Measurements from ENCODE around the gene IRGC. TPM values are rescaled to one million over a fixed set of nuclear protein-coding genes. Genes with fewer than 3 reads are reported as not detected.

IRGC gene
- polyA plus RNA-seq, 12 donors: 0.13 TPM; not detected in 11

DNA sequence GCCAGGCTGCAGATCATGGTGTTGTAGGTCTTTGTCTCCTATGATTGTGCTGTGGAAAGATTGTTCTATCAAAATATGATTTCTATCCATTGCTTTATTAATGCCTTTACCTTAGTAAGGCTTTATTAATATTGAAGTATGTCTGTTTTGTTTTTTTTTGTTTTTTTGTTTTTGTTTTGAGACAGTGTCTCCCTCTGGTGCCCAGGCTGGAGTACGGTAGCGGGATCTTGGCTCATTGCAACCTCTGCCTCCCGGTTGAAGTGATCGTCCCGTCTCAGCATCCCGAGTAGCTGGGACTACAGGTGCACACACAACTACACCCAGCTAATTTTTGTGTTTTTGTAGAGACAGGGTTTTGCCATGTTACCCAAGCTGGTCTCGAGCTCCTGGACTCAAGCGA lies 7.7 kb downstream of the IRGC start:
- no peak for DNase-seq

GRCh38 chr19:43724896-43725295 lies 9.0 kb downstream of the IRGC start:
- no peak for DNase-seq

- no peak for DNase-seq
Measured at GRCh38 chr19:43725468-43725867, 9.6 kb downstream of the IRGC start.

DNA sequence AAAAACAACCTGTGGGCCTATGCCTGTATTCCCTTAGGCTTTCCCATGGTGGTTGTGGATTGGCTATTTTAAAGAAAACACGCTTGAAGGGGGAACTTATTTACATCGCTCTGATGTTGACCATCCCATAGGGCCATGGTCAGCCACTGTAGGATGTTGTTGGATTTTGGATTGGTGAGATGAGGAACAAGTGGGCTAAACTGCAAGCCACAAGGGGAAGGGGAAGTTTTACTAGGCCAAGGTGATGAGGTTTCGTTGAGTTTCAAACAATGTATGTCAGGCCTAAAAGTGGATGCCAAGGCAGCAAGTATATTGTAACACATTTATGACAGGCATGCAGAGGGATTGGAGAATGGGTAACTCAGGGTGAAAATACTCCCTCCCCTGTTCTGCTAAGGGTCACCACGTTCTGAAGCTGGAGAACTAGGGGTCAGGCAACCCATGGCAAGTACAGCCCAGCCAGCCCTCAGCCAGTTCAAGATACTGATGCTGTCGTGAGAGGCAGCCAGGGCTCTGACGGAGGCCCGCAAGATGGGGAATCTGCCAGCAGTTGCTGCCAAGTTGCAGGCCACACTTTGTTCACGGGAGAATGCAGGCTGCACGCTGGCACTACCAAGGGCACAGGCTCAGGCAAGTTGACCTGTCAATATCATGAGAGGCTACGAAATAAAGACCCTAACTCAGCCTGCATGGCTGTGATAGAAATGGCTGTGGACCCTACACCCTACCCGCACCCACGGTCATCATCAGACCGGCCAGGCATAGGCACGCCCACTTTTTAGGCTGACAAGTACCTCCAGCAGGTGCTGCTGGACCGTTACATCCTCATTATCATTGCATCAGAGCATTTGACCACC lies 11.1 kb downstream of the IRGC start:
- no peak for DNase-seq

GRCh38 chr19:43727593-43727853 lies 11.6 kb downstream of the IRGC start:
- no peak for DNase-seq

DNA sequence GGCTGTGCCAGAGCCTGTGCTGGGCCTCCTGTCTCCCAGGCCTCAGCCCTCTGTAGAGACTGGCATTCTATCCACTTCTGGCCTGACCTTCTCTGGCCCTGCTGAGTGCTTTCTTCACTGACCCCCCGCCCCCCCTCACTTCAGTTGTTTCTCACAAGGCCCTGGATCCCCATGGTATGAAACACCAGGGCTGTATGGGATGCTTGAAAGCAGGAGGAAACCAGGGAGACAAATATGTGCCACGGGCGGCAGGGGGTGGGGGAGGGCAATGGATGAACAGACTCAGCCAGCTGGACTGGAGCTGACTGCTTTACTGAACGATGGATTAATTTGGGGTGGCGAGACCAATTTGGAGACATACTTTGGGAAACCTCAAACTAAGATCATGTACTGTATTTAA lies 14.0 kb downstream of the IRGC start:
- no peak for DNase-seq

GRCh38 chr19:43731346-43731745 lies 15.5 kb downstream of the IRGC start:
- no peak for DNase-seq

- DNase-seq: no peak
Measured at GRCh38 chr19:43731846-43732245, 16.0 kb downstream of the IRGC start.

GRCh38 chr19:43735013-43735412 lies 19.1 kb downstream of the IRGC start:
- no peak for DNase-seq

DNA sequence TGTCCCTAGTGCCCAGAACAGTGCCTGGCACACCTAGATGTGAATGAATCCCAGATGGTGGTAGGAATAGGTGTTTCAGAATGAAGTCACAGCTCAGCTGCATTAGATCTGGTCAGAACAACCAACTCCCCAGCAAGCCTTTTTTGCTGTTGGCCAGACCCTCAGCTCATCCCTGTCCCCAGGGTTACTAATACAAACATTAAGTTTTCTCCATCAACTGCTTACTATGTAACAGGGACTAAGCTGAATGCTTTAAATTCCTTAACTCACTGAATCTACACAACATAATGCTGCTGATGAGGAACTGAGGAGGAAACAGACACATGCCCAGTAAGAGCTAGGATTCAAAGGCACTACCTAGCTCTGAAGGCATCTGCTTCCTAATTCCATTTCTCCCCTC lies 20.1 kb downstream of the IRGC start:
- DNase-seq: no peak

DNA sequence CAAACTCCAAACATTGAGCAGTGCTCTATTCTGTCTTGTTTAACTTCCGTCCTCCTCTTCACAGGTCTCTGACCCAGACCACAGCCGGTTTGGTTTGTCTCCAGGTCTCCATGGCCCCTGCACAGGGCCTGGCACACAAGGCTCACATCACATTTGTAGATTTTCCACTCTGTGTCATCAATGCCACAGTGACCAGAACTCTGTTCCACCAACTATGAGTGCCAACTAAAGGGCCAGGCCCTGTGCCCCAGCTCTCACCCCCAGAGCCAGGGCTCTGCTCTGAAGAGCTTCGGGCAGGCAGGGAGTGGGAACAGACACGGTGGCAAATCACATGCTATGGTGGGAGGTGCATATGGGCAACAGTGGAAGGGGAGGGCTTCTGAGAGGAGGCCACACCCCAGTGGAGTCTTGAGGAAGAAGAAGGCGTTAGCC lies 22.9 kb downstream of the IRGC start:
- DNase-seq: no peak

- DNase-seq: no peak
Measured at GRCh38 chr19:43739439-43740235, 23.8 kb downstream of the IRGC start.

DNA sequence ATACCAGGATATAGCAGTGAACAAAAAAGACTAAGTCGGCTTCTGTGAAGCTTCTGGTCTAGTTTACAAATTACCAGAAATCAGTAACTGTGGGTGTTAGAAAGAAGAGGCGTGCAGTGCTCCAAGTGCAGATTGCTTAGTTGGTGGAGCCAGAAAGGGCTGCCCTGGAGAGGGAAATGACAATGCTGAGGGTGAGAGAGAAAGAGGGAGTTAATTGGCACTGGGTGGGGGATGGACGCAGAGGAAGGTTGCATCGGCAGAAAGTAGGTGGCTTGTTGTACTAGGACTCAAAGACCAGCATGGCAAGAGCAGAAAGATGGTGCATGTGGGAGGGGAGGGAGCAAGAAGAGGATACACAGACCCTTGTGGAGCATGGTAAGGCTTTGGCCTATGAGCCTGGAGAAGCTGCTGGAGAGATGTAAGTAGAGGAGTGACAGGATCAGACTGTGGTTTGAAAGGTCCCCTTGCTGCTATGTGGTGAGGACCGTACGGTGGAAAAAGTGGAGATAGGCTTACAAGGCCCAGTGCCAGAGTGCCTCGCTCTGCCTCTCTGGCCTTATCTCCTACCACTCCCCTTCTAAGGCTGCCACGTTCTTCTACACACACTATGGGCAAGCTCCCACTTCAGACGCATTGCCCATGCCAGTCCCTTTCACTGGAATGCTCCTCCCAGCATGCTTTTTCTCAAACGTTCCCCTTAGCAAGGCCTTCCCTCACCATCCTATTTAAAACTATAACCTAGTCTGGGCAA lies 25.4 kb downstream of the IRGC start:
- no peak for DNase-seq

DNA sequence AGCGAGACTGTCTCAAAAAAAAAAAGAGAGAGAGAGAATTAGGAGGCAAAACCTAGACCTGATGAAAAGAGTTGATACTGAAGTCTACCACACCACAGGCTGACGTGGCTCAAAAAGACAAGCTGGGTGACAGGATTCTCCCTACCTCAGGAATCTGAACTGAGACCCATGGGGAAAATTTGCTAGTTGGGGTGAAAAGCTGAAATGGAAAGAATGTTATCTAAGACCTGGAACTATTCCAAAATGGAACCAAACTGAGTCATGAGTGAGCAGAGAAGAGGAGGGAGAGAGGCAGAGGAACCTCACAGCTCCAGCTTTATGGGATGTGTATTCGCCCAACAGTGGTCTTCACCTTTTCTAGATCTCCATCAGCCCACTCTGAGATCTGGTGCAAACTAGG lies 27.2 kb downstream of the IRGC start:
- no peak for DNase-seq

GRCh38 chr19:43747557-43748204 lies 31.8 kb downstream of the IRGC start:
- DNase-seq: no peak

DNA sequence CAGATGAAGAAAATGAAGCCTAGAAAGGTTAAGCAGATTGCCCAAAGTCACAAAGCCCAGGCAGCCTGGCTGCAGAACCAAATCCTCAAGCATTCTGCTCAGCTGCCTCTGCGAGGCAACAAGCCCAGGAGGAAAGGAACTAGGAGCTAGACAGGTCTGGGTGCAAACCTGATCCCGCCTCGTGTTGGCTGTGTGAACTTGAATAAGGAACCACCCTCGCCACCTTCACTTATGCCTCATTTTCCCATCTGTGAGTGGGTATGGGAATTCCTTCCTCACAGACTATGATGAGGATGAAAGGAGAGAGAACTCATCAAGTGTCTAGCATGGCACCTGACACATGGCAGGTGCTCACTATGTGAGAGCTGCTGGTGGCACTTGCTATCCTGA lies 32.3 kb downstream of the IRGC start:
- no peak for DNase-seq

DNA sequence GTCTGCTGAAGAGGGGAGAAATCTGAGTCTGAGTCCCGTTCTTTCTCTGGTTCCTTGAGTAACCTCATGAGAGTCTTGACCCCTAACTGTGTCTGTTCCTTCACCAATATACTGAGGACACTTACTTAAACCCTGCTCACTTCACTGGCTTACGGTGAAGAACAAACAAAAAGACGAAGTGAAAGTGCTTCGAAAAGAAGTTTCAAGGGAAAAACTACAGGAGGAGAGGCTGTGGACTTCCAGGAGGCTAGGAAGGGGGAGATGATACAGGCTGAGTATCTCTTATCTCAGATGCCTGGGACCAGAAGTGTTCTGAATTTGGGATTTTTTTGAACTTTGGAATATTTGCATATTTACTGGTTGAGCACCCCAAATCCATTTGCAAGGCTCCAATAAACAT lies 32.8 kb downstream of the IRGC start:
- no peak for DNase-seq

DNA sequence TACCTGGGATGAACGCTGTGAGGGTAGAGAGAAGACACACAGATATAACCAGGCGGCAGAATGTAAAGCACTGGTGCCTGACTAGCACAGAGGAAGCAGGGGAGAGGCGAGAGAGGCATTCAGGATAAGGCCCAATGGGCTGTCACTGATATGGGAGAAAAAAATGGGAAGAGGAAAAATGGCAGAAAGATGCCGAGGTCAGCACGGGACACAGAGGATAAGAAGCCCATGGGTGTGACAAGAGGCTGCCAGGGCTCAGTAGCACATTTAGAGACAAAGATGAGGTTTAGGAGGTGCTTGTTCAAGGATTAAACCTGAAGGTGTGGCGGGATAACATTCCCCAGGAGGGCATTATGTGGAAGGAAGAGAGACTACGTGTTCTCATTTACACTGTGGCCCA lies 33.3 kb downstream of the IRGC start:
- DNase-seq: no peak

DNA sequence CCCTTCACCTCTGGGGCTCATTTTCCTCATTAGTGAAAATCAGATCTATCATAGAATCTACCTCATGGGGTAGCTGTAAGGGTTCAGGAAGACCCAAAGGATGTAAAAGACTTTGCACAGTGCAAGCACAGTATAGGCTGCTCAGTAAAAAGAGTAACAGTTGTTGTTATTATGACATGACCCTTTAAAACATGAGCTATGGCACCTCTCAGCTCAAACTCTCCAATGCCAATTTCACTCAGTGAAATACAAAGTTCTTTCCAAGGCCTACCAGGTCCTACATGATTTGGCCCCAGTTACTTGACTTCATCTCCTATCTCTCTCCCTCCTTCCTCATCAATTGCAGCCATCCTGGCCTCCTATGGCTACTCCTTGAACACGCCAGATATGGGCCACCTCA lies 34.0 kb downstream of the IRGC start:
- no peak for DNase-seq

DNA sequence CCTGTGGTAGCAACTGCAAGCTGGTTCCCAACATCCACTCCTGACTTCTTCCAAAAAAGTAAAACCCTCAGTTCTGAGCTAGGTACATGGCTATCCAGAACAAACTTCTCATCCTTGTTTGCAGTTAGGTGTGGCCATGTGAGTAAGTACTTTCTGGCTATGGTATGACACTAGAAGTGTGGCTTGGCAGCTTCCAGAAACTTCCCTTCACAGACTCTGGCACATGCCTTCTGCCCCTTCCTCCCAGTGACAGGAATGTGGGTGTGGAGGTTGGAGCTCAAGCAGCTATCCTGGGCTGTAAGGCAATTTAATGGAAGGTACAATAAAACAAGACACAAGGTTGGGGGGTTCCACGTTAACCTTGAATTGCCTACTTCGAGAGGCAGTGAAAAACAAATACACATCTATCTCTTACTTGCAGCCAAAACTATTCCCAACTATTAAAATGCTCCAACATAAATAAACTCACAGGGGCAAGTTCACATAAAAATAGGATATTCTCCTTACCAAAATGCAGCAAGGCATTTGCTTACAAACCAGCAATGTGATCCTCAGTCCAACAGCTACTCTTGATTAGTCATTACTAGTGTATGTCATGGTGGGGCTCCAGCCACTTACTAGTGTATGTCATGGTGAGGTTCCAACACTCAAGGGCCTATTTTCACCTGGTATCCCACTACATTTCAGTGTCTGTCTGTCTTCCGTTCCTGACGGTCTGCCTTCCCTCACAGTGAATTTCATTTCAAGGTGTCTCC lies 35.8 kb downstream of the IRGC start:
- DNase-seq: no peak

DNA sequence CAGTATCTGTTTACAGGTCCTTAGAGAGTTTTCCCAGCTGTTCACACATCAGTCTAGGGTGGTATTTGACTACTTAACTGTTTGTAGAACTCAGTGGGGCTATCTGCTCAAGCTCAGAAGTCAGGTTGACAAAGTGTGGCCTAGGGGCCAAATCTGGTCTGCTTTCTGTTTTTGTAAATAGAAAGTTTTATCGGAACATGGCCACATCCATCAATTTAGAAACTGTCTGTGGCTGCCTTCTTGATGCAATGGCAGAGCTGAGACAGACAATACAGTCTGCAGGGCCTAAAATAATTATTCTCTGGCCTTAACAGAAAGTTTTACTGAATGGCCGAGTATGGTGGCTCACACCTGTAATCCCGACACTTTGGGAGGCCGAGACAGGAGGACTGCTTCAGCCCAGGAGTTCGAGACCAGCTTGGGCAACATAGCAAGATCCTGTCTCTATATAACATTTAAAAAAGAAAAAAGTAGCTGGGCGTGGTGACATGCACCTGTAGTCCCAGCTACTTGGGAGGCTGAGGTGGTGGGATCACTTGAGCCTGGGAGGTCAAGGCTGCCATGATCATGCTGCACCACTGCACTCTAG lies 36.5 kb downstream of the IRGC start:
- no peak for DNase-seq
